K562 (cell line): ENCODE data around the gene FBXO11. TPM values are rescaled to one million over a fixed set of nuclear protein-coding genes. Genes with fewer than 3 reads are reported as not detected.

ENCODE experiments used
- CHD2 ChIP-seq: IDR thresholded peaks from 2 replicates; pipeline ENCODE4 v1.6.1; 2011; ENCODE audit warnings: low read depth, low read length
- CREB1 ChIP-seq, 2 experiments: sonication (generic) in 1 of 2; formaldehyde crosslinking in 1 of 2; IDR thresholded peaks; 2 replicates each; pipeline versions ENCODE4 v1.6.1 to v1.8.0; 2012 to 2022; ENCODE audit warnings: inconsistent platforms in 1 of 2, mild to moderate bottlenecking in 1 of 2, missing genetic modification reagents in 1 of 2, moderate library complexity in 1 of 2
- E2F5 ChIP-seq: sonication (generic); formaldehyde crosslinking; IDR thresholded peaks from 2 replicates; pipeline ENCODE4 v1.8.0; 2022; ENCODE audit warnings: mild to moderate bottlenecking, missing genetic modification reagents
- HBP1 ChIP-seq: fragments of 450-650 bp; formaldehyde crosslinking; IDR thresholded peaks from 2 replicates; pipeline ENCODE4 v1.4.0; 2022; ENCODE audit warnings: missing genetic modification characterization
- HNRNPK ChIP-seq: fragments of 200-400 bp; formaldehyde crosslinking; IDR thresholded peaks from one replicate; pipeline ENCODE4 v1.6.1; 2018; ENCODE audit warnings: mild to moderate bottlenecking, low read depth, low read length; ENCODE audit not compliant: poor library complexity, severe bottlenecking
- LCOR ChIP-seq: sonication (generic); formaldehyde crosslinking; IDR thresholded peaks from 2 replicates; pipeline ENCODE4 v1.8.0; 2022; ENCODE audit warnings: mild to moderate bottlenecking, missing genetic modification reagents
- MED1 ChIP-seq: sonication (generic); formaldehyde crosslinking; IDR thresholded peaks from 2 replicates; pipeline ENCODE4 v1.8.1; 2023; ENCODE audit warnings: missing genetic modification reagents, borderline replicate concordance
- MITF ChIP-seq: IDR thresholded peaks from 2 replicates; pipeline ENCODE4 v1.6.1; 2014; ENCODE audit warnings: antibody characterized with exemption
- NFE2L1 ChIP-seq: fragments of 450-650 bp; IDR thresholded peaks from 2 replicates; pipeline ENCODE4 v1.6.1; 2016; ENCODE audit warnings: missing genetic modification characterization, low read depth, mild to moderate bottlenecking, missing compliant biosample characterization, moderate library complexity, borderline replicate concordance
- OTX1 ChIP-seq: fragments of 450-650 bp; formaldehyde crosslinking; IDR thresholded peaks from 2 replicates; pipeline ENCODE4 v1.4.0; 2022; ENCODE audit warnings: mild to moderate bottlenecking
- RBM15 ChIP-seq: fragments of 200-400 bp; formaldehyde crosslinking; IDR thresholded peaks from 2 replicates; pipeline ENCODE4 v1.6.1; 2018; ENCODE audit warnings: mild to moderate bottlenecking, low read length, moderate library complexity; ENCODE audit not compliant: insufficient read depth
- RBM22 ChIP-seq: fragments of 200-400 bp; formaldehyde crosslinking; IDR thresholded peaks from 2 replicates; pipeline ENCODE4 v1.6.1; 2018; ENCODE audit warnings: low read length, low read depth; ENCODE audit not compliant: poor library complexity, severe bottlenecking
- RHOXF2B ChIP-seq: fragments of 250-450 bp; sonication (Bioruptor Pico); conservative IDR thresholded peaks from 2 replicates; pipeline ENCODE4 v1.5.1; 2021
- TOE1 ChIP-seq, 2 experiments: fragments of 450-650 bp in 1 of 2; sonication (generic) in 1 of 2; formaldehyde crosslinking in 1 of 2; IDR thresholded peaks; 2 replicates each; pipeline versions ENCODE4 v1.7.1 to v1.8.0; 2016 to 2022; ENCODE audit warnings: borderline replicate concordance in 2 of 2, mild to moderate bottlenecking in 2 of 2, antibody characterized with exemption in 1 of 2, inconsistent platforms in 1 of 2, low read depth in 1 of 2, missing genetic modification reagents in 1 of 2, moderate library complexity in 1 of 2
- TRIM28 ChIP-seq: fragments of 450-650 bp; IDR thresholded peaks from 2 replicates; pipeline ENCODE4 v1.6.1; 2017
- ZFPM2 ChIP-seq: fragments of 250-450 bp; sonication (Bioruptor Pico); IDR thresholded peaks from 2 replicates; pipeline ENCODE4 v1.5.1; 2022; ENCODE audit warnings: mild to moderate bottlenecking
- ZKSCAN8 ChIP-seq: fragments of 200-800 bp; sonication (Bioruptor generic); IDR thresholded peaks from 2 replicates; pipeline ENCODE4 v1.6.1; 2016; ENCODE audit warnings: missing genetic modification characterization, missing compliant biosample characterization
- ZNF184 ChIP-seq: sonication (generic); formaldehyde crosslinking; IDR thresholded peaks from 2 replicates; pipeline ENCODE4 v1.5.0; 2020; ENCODE audit warnings: missing genetic modification reagents
- ZNF239 ChIP-seq: fragments of 250-450 bp; sonication (Bioruptor Pico); IDR thresholded peaks from 2 replicates; pipeline ENCODE4 v1.4.0; 2020; ENCODE audit warnings: mild to moderate bottlenecking
- ZNF253 ChIP-seq: fragments of 250-450 bp; sonication (Bioruptor Pico); conservative IDR thresholded peaks from 2 replicates; pipeline ENCODE4 v1.6.1; 2021; ENCODE audit warnings: mild to moderate bottlenecking
- ZNF280A ChIP-seq: fragments of 450-650 bp; IDR thresholded peaks from 2 replicates; pipeline ENCODE4 v1.6.1; 2018; ENCODE audit warnings: mild to moderate bottlenecking, low read depth; ENCODE audit not compliant: partially characterized antibody
- ZNF830 ChIP-seq: fragments of 250-450 bp; sonication (Bioruptor Pico); IDR thresholded peaks from 2 replicates; pipeline ENCODE4 v1.5.0; 2021; ENCODE audit warnings: mild to moderate bottlenecking
- polyA plus RNA-seq, 8 experiments: library from polyadenylated mRNA; depleted of rRNA in 4 of 8; stranded (reverse) in 5 of 8; unstranded in 3 of 8; fragments of >200 nt; fragmentation: Nextera tagmentation in 2 of 8; fragmentation: Illumina TruSeq in 1 of 8; extraction: Ambion mirVana in 2 of 8; extraction: Trizol in 1 of 8; gene quantifications; 2 replicates each; pipeline versions ENCODE4 v1.2.1 to v1.2.3, GENCODE V29; 2011 to 2014; ENCODE audit warnings: inconsistent platforms in 1 of 8, missing spikeins in 1 of 8
- total RNA-seq, 7 experiments: library from RNA; depleted of rRNA in 6 of 7; stranded (reverse); fragments of >200 nt in 6 of 7; fragmentation: Illumina TruSeq in 2 of 7; extraction: Trizol in 2 of 7; gene quantifications; 2 replicates each; pipeline versions ENCODE4 v1.2.1 to v1.2.3, GENCODE V29; 2011 to 2021; ENCODE audit warnings: low replicate concordance in 1 of 7

FBXO11 gene
- total and polyA plus RNA-seq, 9 of the 15 experiments (the other 6 are each of a cell fraction or from before 2014, with no cell fraction given) = 8.8 to 44.5 (median 24.1) TPM

- peak; percentile 16; the same call in 1 of the 2 replicates for TF ChIP-seq MITF
- TF ChIP-seq ZNF184 (CRISPR knock-in tag) = no peak
- TF ChIP-seq CREB1 (IDR thresholded peaks at IDR 0.05) = 0 out of 2 replicates have a peak, but pooled peaks have one; percentile 2
- TF ChIP-seq CREB1 (CRISPR knock-in tag; IDR thresholded peaks at IDR 0.05) = 0 out of 2 replicates have a peak, but pooled peaks have one; percentile 12
- TF ChIP-seq E2F5 (CRISPR knock-in tag) = no peak
- no peak for TF ChIP-seq RBM22
- no peak for TF ChIP-seq TRIM28
- no peak for TF ChIP-seq ZKSCAN8 (CRISPR knock-in tag)
- TF ChIP-seq NFE2L1 (tag) = no peak
- no peak for TF ChIP-seq OTX1 (CRISPR knock-in tag)
- no peak for TF ChIP-seq RHOXF2B (CRISPR knock-in tag)
- TF ChIP-seq HNRNPK = no peak
- TF ChIP-seq ZNF239 (CRISPR knock-in tag) = no peak
- TF ChIP-seq TOE1 (IDR thresholded peaks at IDR 0.05; ENCODE audit: borderline replicate concordance) = peak; percentile 63; the same call in 1 of the 2 replicates
- no peak for TF ChIP-seq TOE1 (CRISPR knock-in tag; IDR thresholded peaks at IDR 0.05; ENCODE audit: borderline replicate concordance, low read depth)
- TF ChIP-seq ZNF253 = no peak
- no peak for TF ChIP-seq ZFPM2 (CRISPR knock-in tag)
- TF ChIP-seq ZNF830 (CRISPR knock-in tag) = no peak
- TF ChIP-seq HBP1 (CRISPR knock-in tag) = 0 out of 2 replicates have a peak, but pooled peaks have one; percentile 5
- no peak for TF ChIP-seq ZNF280A
- no peak for TF ChIP-seq MED1 (CRISPR knock-in tag)
- no peak for TF ChIP-seq RBM15
- peak; percentile 66 for TF ChIP-seq CHD2
- peak; percentile 31; the same call in 1 of the 2 replicates for TF ChIP-seq LCOR (CRISPR knock-in tag)
Measured at GRCh38 chr2:47906157-47907038, at the start of gene FBXO11 (continued).
